A549 (cell line): Measurements from ENCODE around the gene CLCF1.
A peak's percentile ranks its signal among the peaks of the same experiment; 100 is the strongest.

Source experiments
- BHLHE40 ChIP-seq: IDR thresholded peaks from 2 replicates; pipeline ENCODE4 v1.6.1; 2012; ENCODE audit warnings: low read depth, low read length, inconsistent platforms
- EP300 ChIP-seq, 2 experiments: fragments of >200 bp; sonication (Bioruptor Twin); formaldehyde crosslinking; IDR thresholded peaks; 2 replicates in 1 of 2; 3 replicates in 1 of 2; pipeline ENCODE4 v1.6.1; 2016 to 2017
- HOXA7 ChIP-seq: fragments of 250-450 bp; sonication (Bioruptor Pico); IDR thresholded peaks from 2 replicates; pipeline ENCODE4 v1.5.0; 2020; ENCODE audit warnings: mild to moderate bottlenecking, moderate library complexity
- JUN ChIP-seq, 2 experiments: fragments of >200 bp; sonication (Bioruptor Twin); formaldehyde crosslinking; IDR thresholded peaks; 2 replicates in 1 of 2; 3 replicates in 1 of 2; pipeline ENCODE4 v1.6.1; 2016 to 2017
- PHF8 ChIP-seq: fragments of 200-600 bp; sonication (generic); IDR thresholded peaks from 2 replicates; pipeline ENCODE4 v1.6.1; 2016; ENCODE audit warnings: low read depth, mild to moderate bottlenecking, antibody characterized with exemption, moderate library complexity, borderline replicate concordance
- POLR2A ChIP-seq: IDR thresholded peaks from 2 replicates; pipeline ENCODE4 v1.6.1; 2012; ENCODE audit warnings: mild to moderate bottlenecking, low read length
- RARB ChIP-seq: fragments of 250-450 bp; sonication (Bioruptor Pico); IDR thresholded peaks from 2 replicates; pipeline ENCODE4 v1.8.0; 2021; ENCODE audit warnings: mild to moderate bottlenecking, moderate library complexity
- RFX5 ChIP-seq: fragments of 450-650 bp; IDR thresholded peaks from 2 replicates; pipeline ENCODE4 v1.7.1; 2014; ENCODE audit warnings: antibody characterized with exemption, mild to moderate bottlenecking, moderate library complexity
- RNF2 ChIP-seq: fragments of 200-600 bp; sonication (generic); IDR thresholded peaks from 2 replicates; pipeline ENCODE4 v1.6.1; 2016; ENCODE audit warnings: low read depth, mild to moderate bottlenecking, antibody characterized with exemption, moderate library complexity, borderline replicate concordance
- ZFP36 ChIP-seq: fragments of 450-650 bp; IDR thresholded peaks from 2 replicates; pipeline ENCODE4 v1.6.1; 2014; ENCODE audit warnings: borderline replicate concordance; ENCODE audit not compliant: partially characterized antibody
- TF ChIP-seq, protein P1 (sequence below): fragments of >200 bp; sonication (Bioruptor Twin); formaldehyde crosslinking; IDR thresholded peaks from 3 replicates; pipeline ENCODE4 v1.6.1; 2016
- TF ChIP-seq, protein P2 (sequence below): fragments of >200 bp; sonication (Bioruptor Twin); formaldehyde crosslinking; IDR thresholded peaks from 3 replicates; pipeline ENCODE4 v1.5.1; 2016
- TF ChIP-seq, protein P3 (sequence below): fragments of 450-650 bp; IDR thresholded peaks from 2 replicates; pipeline ENCODE4 v1.6.1; 2014; ENCODE audit warnings: antibody characterized with exemption

DNA sequence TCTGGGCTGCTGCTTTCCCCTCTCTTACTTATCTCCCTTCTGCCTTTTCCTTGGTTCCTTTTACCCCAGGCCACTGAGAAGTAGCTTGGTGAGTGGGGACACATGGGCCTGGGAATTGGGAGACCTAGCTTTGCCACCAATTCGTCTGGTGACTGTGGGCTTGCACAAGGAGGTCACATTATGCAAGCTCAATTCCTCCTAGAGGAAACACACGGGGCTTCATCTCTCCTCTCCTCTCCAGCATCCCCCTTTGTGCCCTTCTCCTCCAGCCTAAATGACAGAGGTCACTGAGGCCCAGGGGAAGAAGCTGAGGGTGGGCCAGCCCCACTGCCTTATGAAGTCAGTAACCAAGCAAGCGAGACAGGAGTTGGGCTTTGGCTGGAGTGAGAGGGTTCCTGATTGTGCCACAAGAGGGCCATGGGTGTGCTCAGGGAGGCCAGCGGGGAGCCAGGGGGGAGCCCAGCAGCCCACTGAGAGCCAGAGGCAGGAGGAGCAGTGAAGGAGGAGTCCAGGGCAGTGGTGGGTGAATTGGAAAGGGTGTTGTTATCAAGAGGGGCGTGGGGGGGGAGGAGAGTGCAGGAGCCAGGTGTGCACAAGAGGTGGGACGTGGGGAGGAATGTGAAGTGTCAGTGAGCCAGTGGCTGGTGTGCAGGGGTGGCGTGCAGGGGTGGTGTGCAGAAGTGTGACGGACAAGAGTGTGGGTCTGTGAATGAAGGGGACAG, 2.0 kb downstream of the CLCF1 start:
- TF ChIP-seq RNF2 (no peak), POLR2A (no peak; the same call in none of the 2 replicates), EP300 (IDR thresholded peaks at IDR 0.05) (no peak), JUN (IDR thresholded peaks at IDR 0.05) (no peak), PHF8 (no peak), HOXA7 (CRISPR knock-in tag) (no peak; the same call in 1 of the 2 replicates), RFX5 (no peak), ZFP36 (no peak), BHLHE40 (no peak), RARB (CRISPR knock-in tag) (no peak)
- TF ChIP-seq, protein P1, sequence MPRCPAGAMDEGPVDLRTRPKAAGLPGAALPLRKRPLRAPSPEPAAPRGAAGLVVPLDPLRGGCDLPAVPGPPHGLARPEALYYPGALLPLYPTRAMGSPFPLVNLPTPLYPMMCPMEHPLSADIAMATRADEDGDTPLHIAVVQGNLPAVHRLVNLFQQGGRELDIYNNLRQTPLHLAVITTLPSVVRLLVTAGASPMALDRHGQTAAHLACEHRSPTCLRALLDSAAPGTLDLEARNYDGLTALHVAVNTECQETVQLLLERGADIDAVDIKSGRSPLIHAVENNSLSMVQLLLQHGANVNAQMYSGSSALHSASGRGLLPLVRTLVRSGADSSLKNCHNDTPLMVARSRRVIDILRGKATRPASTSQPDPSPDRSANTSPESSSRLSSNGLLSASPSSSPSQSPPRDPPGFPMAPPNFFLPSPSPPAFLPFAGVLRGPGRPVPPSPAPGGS, result no peak
- TF ChIP-seq, protein P2, sequence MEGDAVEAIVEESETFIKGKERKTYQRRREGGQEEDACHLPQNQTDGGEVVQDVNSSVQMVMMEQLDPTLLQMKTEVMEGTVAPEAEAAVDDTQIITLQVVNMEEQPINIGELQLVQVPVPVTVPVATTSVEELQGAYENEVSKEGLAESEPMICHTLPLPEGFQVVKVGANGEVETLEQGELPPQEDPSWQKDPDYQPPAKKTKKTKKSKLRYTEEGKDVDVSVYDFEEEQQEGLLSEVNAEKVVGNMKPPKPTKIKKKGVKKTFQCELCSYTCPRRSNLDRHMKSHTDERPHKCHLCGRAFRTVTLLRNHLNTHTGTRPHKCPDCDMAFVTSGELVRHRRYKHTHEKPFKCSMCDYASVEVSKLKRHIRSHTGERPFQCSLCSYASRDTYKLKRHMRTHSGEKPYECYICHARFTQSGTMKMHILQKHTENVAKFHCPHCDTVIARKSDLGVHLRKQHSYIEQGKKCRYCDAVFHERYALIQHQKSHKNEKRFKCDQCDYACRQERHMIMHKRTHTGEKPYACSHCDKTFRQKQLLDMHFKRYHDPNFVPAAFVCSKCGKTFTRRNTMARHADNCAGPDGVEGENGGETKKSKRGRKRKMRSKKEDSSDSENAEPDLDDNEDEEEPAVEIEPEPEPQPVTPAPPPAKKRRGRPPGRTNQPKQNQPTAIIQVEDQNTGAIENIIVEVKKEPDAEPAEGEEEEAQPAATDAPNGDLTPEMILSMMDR, result peak; percentile 37; the same call in 2 of the 3 replicates
- TF ChIP-seq, protein P3, sequence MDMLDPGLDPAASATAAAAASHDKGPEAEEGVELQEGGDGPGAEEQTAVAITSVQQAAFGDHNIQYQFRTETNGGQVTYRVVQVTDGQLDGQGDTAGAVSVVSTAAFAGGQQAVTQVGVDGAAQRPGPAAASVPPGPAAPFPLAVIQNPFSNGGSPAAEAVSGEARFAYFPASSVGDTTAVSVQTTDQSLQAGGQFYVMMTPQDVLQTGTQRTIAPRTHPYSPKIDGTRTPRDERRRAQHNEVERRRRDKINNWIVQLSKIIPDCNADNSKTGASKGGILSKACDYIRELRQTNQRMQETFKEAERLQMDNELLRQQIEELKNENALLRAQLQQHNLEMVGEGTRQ, result no peak
